G401.6 (cell line): ENCODE results near the gene NTM.

Source experiments
- FAIRE-seq: peaks from 2 replicates; lab custom pipeline; 2012; peaks lifted over from hg19 to GRCh38; lab: Jason Lieb, UNC

Gene NTM

DNA sequence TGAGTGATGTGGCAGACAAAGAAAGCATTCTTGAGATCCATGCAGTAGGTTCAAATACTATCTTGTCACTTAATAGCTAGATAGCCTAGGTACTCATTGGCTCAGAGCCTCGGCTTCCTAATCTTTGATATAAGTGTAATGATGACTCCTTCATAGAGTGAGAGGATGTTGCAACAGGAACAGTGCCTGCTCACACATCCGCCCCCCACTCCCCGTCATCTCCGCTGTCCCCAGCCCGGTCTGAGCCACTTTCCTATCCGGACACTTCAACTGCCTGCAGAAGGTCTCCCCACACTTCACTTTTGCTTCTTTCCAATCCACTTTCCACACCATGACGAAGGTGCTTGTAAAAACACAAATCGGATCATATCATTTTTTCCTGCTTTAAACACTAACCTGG, 128.8 kb downstream of the NTM start:
- no peak for FAIRE-seq

- FAIRE-seq = no peak
Observed at GRCh38 chr11:131503017-131503416, 132.6 kb downstream of the NTM start.

GRCh38 chr11:131504199-131504949, 134.0 kb downstream of the NTM start:
- no peak for FAIRE-seq

- no peak for FAIRE-seq
Observed at GRCh38 chr11:131506348-131506747, 135.9 kb downstream of the NTM start.

- no peak for FAIRE-seq
Observed at GRCh38 chr11:131510662-131511061, 140.2 kb downstream of the NTM start.

DNA sequence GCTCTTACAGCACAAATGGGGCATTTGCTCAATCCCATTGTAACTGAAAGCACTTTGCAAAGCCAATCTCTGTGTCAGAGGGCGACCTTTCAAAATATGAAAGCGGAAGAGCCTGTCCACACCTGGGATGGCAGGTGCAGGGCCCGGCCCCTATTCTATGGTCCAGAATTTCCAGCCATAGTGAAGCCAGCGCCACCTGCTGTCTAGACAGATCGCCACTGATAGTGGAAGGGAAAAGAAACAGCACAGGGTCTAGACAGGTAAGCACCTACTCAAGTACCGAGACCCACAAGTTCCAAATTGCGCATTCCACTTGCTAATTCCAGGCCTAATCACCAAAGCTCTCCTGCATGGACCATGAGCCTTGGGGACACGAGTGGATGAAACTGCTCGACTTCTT, 141.4 kb downstream of the NTM start:
- FAIRE-seq = no peak

DNA sequence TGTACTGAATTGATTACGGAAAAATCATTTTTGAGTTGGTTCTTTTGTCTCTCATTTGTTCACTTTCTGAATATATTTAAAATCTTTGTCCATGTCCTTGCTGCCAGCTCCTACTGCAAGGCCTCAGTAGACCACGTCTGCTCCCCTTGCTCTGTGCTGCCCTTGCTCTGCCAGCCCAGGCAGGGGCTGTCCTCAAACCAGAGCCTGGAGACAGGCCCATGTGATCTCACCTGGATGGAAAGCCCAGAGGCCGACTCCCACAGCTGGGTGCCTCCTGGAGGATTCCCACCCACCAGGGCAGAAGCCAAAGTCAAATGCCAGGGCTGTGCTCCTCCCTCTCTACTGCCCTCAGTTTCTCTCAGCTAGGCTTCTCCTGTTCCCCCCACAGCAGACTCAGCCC, 141.8 kb downstream of the NTM start:
- no peak for FAIRE-seq

DNA sequence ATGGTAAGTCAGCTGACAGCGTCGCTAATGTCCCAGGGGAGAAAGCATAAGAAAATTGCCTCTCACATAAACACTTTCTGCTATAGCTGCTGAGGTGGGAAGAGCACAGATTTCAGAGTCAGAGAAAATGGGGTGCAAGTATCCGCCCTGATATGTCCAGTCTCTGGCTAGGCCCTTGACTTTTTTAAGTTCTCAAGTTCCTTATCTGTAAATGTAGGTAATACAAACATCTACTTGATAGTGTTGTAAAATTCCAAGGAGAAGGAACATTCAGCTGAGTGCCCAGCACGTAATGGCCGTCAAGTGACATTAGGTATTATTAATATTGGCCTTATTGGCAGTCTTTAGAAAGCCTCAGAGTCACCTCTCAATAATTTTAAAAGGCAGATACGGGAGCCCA, 143.6 kb downstream of the NTM start:
- no peak for FAIRE-seq

DNA sequence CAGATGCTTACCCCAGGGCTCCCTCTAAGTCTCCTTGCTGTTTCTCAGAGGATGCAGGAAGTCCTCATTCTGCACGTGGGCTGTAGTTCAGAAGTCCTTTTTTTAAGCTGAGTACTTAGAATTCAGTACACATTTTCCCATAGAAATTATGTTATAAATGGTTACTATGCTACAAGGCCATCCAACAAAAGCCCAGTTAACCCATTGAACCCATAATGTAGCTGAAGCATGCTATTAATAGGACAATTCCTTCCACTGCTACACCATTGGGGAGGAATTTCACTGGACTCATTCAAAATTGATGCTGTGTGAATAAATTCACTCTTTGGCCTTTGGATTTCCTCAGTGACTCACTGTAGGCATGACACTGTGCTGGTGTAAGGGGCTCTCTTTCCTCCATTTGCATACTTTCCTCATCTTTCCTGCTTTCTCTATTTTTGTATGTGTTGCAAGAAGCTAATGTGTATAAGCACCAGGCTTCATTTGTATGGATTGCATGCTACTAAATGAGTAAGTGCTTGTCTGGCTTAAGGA, 148.0 kb downstream of the NTM start:
- FAIRE-seq = no peak

GRCh38 chr11:131522851-131523250, 152.4 kb downstream of the NTM start:
- no peak for FAIRE-seq

GRCh38 chr11:131530407-131530806, 160.0 kb downstream of the NTM start:
- FAIRE-seq = no peak

DNA sequence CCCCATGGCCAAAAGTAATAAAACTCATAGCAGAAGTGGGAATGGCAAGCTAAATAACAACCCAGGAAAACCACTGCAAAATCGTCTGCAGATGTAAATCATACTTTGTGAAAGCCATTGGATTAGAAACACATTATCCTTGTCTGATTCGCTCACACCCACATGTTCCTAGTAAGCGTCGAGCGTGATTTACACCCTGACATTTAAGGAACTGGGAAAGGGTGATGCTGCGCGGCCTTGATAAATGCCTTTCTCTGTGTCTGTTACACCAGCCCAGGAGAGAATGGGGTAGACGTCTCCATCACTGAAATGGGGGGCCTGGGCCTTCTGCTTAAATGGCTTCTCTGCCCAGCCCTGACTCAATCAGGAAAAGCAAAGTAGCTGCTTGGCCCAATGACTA, 162.7 kb downstream of the NTM start:
- no peak for FAIRE-seq

DNA sequence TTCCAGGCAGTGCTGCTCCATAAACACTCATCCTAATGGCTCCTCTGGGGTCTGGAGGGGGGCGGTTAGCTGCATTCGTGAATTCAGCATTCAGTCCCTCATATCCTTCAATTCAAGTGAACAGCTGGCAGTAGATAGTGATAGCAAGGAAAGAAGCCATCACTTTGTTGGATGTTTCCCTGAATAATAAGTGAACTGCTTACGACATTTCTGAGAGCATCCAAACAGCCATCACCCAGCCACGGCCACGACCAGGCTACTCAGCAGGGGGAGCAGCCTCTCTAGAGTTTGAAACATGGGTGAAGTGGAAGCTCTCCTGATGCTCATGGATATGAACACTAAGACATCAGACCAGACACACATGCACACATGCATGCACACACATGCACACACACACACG, 163.6 kb downstream of the NTM start:
- FAIRE-seq = no peak

- FAIRE-seq = no peak
Observed at GRCh38 chr11:131534611-131535010, 164.2 kb downstream of the NTM start.

- no peak for FAIRE-seq
Observed at GRCh38 chr11:131536159-131536558, 165.7 kb downstream of the NTM start.

DNA sequence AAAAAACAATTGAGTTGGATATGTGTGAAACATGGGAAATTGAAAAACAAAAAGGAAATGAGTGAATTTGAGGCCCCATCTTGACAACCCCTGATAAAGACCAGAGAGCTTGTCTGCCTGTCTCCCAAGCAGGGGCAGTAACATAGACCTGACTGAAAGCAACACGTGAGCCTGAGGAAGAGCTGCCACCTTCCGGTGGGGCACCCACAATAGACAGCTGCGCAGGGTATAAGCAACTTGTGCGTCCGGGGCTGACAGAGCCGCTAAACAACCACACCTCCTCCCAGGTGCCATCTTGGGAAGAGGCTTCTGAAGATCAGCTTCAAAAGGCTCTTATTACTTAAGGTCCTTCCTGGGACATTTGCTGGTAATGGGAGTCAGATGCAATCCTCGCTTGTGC, 166.8 kb downstream of the NTM start:
- no peak for FAIRE-seq

DNA sequence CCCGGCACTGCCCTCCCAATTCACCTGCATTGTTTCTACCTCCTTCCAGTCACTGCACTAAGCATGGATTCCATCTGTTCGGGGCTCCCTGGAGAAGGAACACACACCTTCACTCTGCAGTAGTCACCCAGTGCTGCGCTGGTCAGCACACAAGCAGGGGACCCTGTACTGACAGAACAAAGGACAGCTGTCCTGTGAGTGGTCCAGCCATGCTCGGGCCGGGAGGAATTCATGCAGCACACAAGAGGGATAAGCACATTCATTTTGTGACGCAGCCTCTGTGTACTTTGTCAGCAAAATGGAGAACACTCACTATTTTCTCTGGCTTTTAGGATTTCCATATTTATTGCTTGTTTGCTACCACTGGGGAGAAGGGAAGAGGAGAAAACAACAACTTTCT, 167.3 kb downstream of the NTM start:
- FAIRE-seq = no peak

- FAIRE-seq = no peak
Observed at GRCh38 chr11:131538322-131538721, 167.9 kb downstream of the NTM start.

GRCh38 chr11:131540676-131541075, 170.3 kb downstream of the NTM start:
- FAIRE-seq = no peak

DNA sequence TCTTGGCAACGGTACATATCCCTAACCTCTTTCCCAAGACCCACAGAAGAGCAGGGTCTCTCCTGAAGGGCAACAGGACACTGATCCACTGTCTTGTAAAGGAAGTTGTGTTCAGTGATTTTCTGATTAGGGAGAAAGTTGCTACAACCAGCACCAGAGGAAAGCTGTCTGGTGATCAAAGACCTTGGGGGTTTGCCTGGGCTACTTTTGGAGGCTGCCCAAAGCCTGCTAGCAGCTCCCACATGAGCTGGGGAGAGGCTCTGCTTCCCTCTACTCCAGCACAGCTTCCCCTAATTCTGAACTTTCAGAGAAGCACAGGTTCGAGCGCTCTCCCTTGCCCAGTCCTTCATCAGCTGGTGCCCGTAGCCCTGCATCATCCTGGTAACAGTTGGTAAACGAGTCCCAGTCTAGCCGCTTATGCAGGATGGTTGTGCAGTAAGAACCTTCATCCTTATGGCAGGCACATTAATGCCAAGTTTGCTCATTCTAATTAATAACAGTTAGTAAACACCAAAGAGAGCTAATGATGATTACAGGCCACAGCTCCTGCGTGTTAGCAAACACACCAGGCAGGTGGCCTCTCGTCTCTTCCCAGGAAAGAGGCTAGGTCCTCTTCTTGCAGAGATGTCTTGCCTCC, 173.1 kb downstream of the NTM start:
- FAIRE-seq = no peak

DNA sequence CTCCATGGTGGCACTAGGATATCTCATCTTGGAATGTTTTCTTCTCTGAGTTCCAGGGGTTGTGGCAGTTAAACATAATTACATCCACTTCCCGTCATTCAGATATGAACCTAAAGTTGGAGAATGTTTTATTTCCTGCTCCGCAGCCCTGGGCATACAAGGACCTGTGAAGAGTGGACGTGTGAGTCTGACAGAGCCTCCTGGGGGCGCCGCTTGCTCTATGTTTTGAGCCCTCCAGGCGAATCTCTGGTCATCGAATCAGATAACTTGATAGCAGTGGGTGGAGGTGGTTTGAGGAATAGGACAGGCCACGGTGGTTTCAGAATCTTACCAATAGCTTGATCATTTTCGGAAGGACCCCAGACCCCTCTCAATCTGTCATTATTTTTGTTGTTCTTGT, 174.2 kb downstream of the NTM start:
- no peak for FAIRE-seq

DNA sequence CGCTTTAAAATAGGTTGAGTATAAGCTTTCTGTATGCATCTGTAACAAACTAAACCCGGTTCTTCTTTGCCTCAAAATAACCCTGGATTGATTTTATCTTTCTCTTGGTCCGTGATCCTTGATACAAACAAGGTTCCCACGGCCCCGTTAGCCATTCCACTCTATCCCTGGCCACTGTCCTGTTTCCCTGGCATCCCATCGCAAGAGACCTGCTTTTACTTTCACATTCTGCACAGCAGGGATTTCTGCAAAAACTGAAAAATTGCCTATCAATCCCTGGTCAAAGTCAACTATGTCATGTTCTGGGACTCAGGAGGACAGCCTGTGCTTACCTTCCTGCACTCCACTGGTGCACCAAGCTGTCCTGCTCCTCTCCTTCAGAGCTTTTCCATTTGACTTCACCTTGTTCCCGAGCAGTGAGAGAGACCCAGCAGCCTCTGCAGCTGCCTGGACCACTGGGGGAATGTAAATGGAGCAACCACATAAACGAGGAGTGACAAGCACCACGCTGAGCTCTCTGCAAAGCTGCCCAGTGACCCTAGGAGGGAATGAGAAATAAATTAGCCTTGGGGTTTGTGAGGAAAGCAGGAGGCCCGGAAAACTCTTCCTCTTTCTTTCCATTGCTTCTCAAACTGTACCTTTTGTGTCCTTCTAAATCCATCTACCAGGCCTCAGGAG, 175.9 kb downstream of the NTM start:
- FAIRE-seq = no peak

GRCh38 chr11:131549099-131549498, 178.7 kb downstream of the NTM start:
- no peak for FAIRE-seq
